Kidney epithelial cell (primary cell): ENCODE data around the gene CD36. TPM values are rescaled to one million over a fixed set of nuclear protein-coding genes. Genes with fewer than 3 reads are reported as not detected.

Experiments used
- DNase-seq: peaks from one replicate; pipeline ENCODE4 v3.0.0-alpha.2; 2010; ENCODE audit warnings: low read depth
- H3K27me3 ChIP-seq: 2 replicates; pipeline ENCODE4 v1.6.0; 2011; ENCODE audit warnings: low read length; ENCODE audit not compliant: control insufficient read depth, insufficient read depth
- H3K36me3 ChIP-seq: 2 replicates; pipeline ENCODE4 v1.5.1; 2011; ENCODE audit warnings: low read length; ENCODE audit not compliant: control insufficient read depth, insufficient read depth
- H3K4me3 ChIP-seq: 2 replicates; pipeline ENCODE4 v1.5.1; 2011; ENCODE audit warnings: low read depth, mild to moderate bottlenecking, control low read depth, low read length
- CTCF ChIP-seq: IDR thresholded peaks from 2 replicates; pipeline ENCODE4 v1.5.1; 2011; ENCODE audit warnings: mild to moderate bottlenecking, moderate library complexity, low read length, control low read depth, inconsistent platforms; ENCODE audit not compliant: insufficient read depth, poor library complexity, severe bottlenecking
- total RNA-seq: library from RNA; depleted of rRNA; stranded (reverse); fragments of >200 nt; gene quantifications from 2 replicates; pipeline ENCODE4 v1.2.3, GENCODE V29; 2015

CD36 gene
- total RNA-seq, 1 donor from 2014 or later, result not detected

DNA sequence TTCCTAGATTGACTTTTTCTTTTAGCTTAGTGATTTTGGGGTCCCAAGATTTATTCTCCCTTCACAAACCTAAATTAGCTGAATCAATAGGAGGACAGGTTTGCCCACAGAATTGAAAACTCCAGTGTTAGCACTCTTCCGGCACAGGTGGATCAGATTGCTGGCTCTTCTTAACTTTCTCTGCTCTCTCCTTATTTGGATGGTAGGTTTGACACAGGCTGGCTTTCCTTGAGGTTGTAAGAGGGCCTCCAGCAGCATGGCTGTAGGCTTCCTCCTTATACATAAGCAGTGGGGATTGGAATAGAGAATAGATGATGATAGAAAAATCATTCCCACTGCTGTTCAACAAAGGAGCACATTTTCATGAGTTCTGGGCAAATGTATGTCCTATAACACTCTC, 9.4 kb upstream of the CD36 start:
- no peaks in the 10 kb centered on the region for H3K27me3 ChIP-seq
- DNase-seq, result no peak
- no peaks in the 10 kb centered on the region for H3K36me3 ChIP-seq
- no peak overlapping the region for H3K4me3 ChIP-seq
- TF ChIP-seq CTCF, result no peak

GRCh38 chr7:80630608-80631405, 7.6 kb upstream of the CD36 start:
- DNase-seq, result no peak
- Histone ChIP-seq H3K36me3 (no peaks in the 10 kb centered on the region), H3K4me3 (no peak overlapping the region), H3K27me3 (no peaks in the 10 kb centered on the region)
- no peak for TF ChIP-seq CTCF

GRCh38 chr7:80631421-80631820, 7.0 kb upstream of the CD36 start:
- Histone ChIP-seq H3K27me3 (no peaks in the 10 kb centered on the region), H3K36me3 (no peaks in the 10 kb centered on the region), H3K4me3 (no peak overlapping the region)
- DNase-seq, result no peak
- no peak for TF ChIP-seq CTCF

DNA sequence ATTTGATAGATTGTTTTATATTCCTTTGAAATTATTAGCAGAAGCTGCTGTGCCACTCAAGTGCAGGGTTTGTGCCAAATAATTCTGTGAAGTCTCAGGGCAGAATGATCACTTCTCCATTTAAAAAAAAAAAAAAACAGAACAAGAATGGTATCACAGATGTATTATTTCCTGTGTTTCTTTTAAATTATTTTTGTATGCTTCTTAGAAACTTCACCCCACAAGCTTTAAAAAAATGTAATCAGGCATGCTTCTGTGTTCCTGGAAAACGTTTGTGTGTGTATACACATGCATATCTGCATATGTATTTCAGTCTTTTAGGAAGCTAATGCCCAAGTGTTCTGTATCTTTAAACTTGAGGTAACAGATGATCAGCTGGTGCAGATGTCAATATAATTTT, 6.3 kb upstream of the CD36 start:
- Histone ChIP-seq H3K36me3 (no peaks in the 10 kb centered on the region), H3K27me3 (no peaks in the 10 kb centered on the region), H3K4me3 (no peak overlapping the region)
- DNase-seq, result no peak
- TF ChIP-seq CTCF, result no peak

- no peak for TF ChIP-seq CTCF
- H3K4me3 ChIP-seq, result no peak overlapping the region
- H3K27me3 ChIP-seq, result no peaks in the 10 kb centered on the region
- no peaks in the 10 kb centered on the region for H3K36me3 ChIP-seq
- no peak for DNase-seq
These were observed 5.6 kb upstream of the CD36 start for GRCh38 chr7:80632819-80633218.

- Histone ChIP-seq H3K27me3 (no peaks in the 10 kb centered on the region), H3K4me3 (no peak overlapping the region), H3K36me3 (no peaks in the 10 kb centered on the region)
- no peak for DNase-seq
- no peak for TF ChIP-seq CTCF
These were observed 3.9 kb upstream of the CD36 start for GRCh38 chr7:80634505-80634904.
